ENCODE measurements around the gene NELL2.

GRCh38 chr12:44904321-44904720 lies 28.2 kb upstream of the NELL2 start:
- TF ChIP-seq EP300 (IDR thresholded peaks at IDR 0.05) (no peak), CTCF (IDR thresholded peaks at IDR 0.05) (no peak)

All from stomach (tissue), 4 donors.